ENCODE results near the gene PNPLA5. TPM values are rescaled to one million over a fixed set of nuclear protein-coding genes. Genes with fewer than 3 reads are reported as not detected.

PNPLA5 gene
- polyA plus RNA-seq, 1 donor = not detected

GRCh38 chr22:43901976-43902643 is 10.3 kb upstream of the PNPLA5 start:
- peaks cover 5% of the 10 kb centered on the region for H3K27me3 ChIP-seq (ENCODE audit: control insufficient read depth, insufficient read depth, low read length)
- 56% methylated on average over 1 of the region's 5 CpGs for WGBS (ENCODE audit: insufficient coverage, low lambda C conversion rate)
- H3K27ac ChIP-seq (ENCODE audit: low read length) = no peak overlapping the region
- H3K4me3 ChIP-seq (ENCODE audit: low read length) = no peak overlapping the region
- no peaks in the 10 kb centered on the region for H3K36me3 ChIP-seq (ENCODE audit: control insufficient read depth, insufficient read depth, low read length)
- no peak for DNase-seq
- no peaks in the 10 kb centered on the region for H3K9me3 ChIP-seq (ENCODE audit: control insufficient read depth, low read depth, low read length)
- H3K4me1 ChIP-seq (ENCODE audit: control insufficient read depth, insufficient read depth, low read length) = no peaks in the 10 kb centered on the region

DNA sequence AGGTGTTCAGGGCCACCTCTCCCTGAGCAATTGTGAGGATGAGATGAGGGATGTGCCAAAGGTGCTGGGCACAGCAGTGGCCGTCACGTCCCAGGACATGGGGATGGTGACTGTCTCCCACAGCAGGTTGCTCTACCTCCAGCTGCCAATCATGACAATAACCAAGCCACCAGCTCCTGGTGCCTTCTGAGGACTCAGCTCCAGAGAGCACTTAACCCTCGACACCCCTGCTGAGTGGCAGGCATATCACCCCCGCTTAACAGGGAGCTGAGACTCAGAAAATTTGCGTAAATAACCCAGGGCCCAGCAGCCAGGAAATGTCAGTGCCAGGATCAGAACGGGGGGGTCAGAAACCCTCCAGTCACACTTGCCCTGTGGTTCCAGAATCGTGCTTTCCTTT is 8.4 kb upstream of the PNPLA5 start:
- Histone ChIP-seq H3K4me1 (ENCODE audit: control insufficient read depth, insufficient read depth, low read length) (no peaks in the 10 kb centered on the region), H3K9me3 (ENCODE audit: control insufficient read depth, low read depth, low read length) (no peaks in the 10 kb centered on the region), H3K27me3 (ENCODE audit: control insufficient read depth, insufficient read depth, low read length) (peaks cover 5% of the 10 kb centered on the region), H3K36me3 (ENCODE audit: control insufficient read depth, insufficient read depth, low read length) (no peaks in the 10 kb centered on the region), H3K27ac (ENCODE audit: low read length) (no peak overlapping the region), H3K4me3 (ENCODE audit: low read length) (no peak overlapping the region)
- no CpG with 5 or more reads among the region's 7 CpGs for WGBS (ENCODE audit: insufficient coverage, low lambda C conversion rate)
- no peak for DNase-seq

DNA sequence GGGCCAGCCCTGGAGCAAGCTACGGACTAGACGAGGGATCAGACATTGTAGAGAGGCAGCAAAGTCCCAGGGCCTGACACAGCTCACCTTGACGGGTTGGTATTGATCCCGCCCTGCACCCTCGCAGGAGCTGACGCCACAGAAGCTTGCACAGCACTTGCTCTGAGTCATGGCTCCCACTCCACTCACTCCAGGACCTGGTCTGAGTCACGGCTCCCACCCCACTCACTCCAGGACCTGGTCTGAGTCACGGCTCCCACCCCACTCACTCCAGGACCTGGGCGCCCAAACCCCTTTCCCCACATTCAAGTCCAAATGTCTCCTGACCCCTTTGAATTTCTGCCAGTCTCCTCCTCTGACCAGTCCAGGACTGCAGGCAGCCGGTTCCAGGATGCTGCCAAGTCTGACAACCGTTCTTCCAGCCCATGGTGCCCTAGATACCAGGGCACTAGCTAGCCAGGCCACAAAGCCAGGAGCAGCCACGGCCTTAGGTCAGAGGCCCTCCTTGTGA is 6.0 kb upstream of the PNPLA5 start:
- no peak for DNase-seq
- Histone ChIP-seq H3K27me3 (ENCODE audit: control insufficient read depth, insufficient read depth, low read length) (peaks cover 11% of the 10 kb centered on the region), H3K9me3 (ENCODE audit: control insufficient read depth, low read depth, low read length) (no peaks in the 10 kb centered on the region), H3K36me3 (ENCODE audit: control insufficient read depth, insufficient read depth, low read length) (no peaks in the 10 kb centered on the region), H3K27ac (ENCODE audit: low read length) (no peak overlapping the region), H3K4me1 (ENCODE audit: control insufficient read depth, insufficient read depth, low read length) (no peaks in the 10 kb centered on the region), H3K4me3 (ENCODE audit: low read length) (no peak overlapping the region)
- no CpG with 5 or more reads among the region's 12 CpGs for WGBS (ENCODE audit: insufficient coverage, low lambda C conversion rate)

DNA sequence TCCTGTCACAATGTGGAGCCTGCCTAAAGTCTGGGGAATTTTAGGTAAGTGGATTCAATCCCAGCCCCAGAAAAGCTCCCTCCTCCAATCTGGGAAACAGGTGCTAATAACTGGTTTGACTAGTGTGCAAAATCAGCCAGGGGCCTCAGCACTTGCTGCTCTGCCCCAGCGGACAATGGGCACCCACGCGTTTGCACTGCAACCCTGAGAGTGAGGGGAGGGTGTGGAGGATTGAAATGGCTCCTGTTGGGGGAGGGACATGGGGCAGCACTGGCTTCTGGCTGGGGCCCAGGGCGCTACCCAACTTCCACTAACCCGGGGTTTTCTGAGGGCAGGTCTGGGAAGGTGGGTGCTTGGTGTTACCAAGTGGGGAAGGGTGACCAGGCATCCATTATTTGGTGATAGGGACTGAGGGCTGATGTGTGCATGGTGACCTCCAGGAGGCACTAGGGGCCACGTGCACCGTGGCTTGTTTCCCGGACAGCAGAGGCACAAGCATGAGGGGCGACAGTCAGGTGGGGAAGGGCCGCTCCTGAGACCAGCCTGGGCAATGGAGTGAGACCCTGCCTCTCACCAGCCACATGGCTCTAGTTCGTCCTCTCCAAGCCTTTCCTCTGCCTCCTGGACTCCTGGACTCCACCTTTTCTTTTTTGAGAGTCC is 4.3 kb upstream of the PNPLA5 start:
- Histone ChIP-seq H3K9me3 (ENCODE audit: control insufficient read depth, low read depth, low read length) (no peaks in the 10 kb centered on the region), H3K27ac (ENCODE audit: low read length) (no peak overlapping the region), H3K4me3 (ENCODE audit: low read length) (no peak overlapping the region), H3K4me1 (ENCODE audit: control insufficient read depth, insufficient read depth, low read length) (no peaks in the 10 kb centered on the region), H3K36me3 (ENCODE audit: control insufficient read depth, insufficient read depth, low read length) (no peaks in the 10 kb centered on the region), H3K27me3 (ENCODE audit: control insufficient read depth, insufficient read depth, low read length) (peaks cover 27% of the 10 kb centered on the region)
- WGBS (ENCODE audit: insufficient coverage, low lambda C conversion rate) = no CpG with 5 or more reads among the region's 11 CpGs
- DNase-seq = no peak

GRCh38 chr22:43894122-43894521 is 2.3 kb upstream of the PNPLA5 start:
- H3K4me3 ChIP-seq (ENCODE audit: low read length) = no peak overlapping the region
- no peak for DNase-seq
- H3K27ac ChIP-seq (ENCODE audit: low read length) = no peak overlapping the region
- H3K9me3 ChIP-seq (ENCODE audit: control insufficient read depth, low read depth, low read length) = no peaks in the 10 kb centered on the region
- no peaks in the 10 kb centered on the region for H3K4me1 ChIP-seq (ENCODE audit: control insufficient read depth, insufficient read depth, low read length)
- H3K27me3 ChIP-seq (ENCODE audit: control insufficient read depth, insufficient read depth, low read length) = peaks cover 42% of the 10 kb centered on the region
- H3K36me3 ChIP-seq (ENCODE audit: control insufficient read depth, insufficient read depth, low read length) = no peaks in the 10 kb centered on the region
- WGBS (ENCODE audit: insufficient coverage, low lambda C conversion rate) = no CpG with 5 or more reads among the region's 5 CpGs

- no peak for DNase-seq
- no peaks in the 10 kb centered on the region for H3K9me3 ChIP-seq (ENCODE audit: control insufficient read depth, low read depth, low read length)
- H3K27me3 ChIP-seq (ENCODE audit: control insufficient read depth, insufficient read depth, low read length) = peaks cover 47% of the 10 kb centered on the region
- no peak overlapping the region for H3K4me3 ChIP-seq (ENCODE audit: low read length)
- no peaks in the 10 kb centered on the region for H3K36me3 ChIP-seq (ENCODE audit: control insufficient read depth, insufficient read depth, low read length)
- no peaks in the 10 kb centered on the region for H3K4me1 ChIP-seq (ENCODE audit: control insufficient read depth, insufficient read depth, low read length)
- WGBS (ENCODE audit: insufficient coverage, low lambda C conversion rate) = no CpG with 5 or more reads among the region's 5 CpGs
- no peak overlapping the region for H3K27ac ChIP-seq (ENCODE audit: low read length)
These were observed 1.5 kb upstream of the PNPLA5 start for GRCh38 chr22:43893266-43893665.

DNA sequence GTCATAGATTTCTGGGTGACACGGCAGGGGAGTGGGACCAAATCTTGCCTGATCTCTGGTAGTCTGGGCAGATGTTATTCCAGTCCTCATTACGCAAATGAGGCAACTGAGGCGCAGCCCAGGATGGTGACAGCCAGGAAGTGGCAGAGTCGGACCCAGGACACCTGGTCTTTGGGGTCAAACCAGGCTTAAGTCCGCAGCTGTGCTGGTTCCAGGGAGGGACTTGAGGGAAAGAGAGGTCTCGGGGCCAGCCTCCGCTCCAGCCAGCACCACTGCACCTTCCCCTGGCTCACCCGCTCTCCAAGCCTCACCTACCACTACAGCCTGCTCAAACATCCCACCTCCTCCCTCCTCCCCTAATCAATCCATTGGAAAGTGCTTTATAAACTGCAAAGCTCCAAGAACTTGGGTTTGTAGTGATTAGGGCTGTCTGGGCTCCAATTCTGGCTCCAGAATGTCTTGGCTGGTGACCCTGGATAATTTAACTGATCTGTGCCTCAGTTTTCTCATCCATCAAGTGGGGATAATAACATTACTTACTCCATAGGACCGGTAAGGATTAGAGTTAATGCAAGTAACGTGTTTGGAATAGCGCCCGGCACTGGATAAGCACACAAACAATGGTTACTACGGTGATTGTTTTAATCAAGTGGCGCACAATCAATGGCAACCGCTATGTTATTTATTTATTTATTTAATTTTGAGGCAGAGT is 526 bp upstream of the PNPLA5 start:
- WGBS (ENCODE audit: insufficient coverage, low lambda C conversion rate) = no CpG with 5 or more reads among the region's 15 CpGs

GRCh38 chr22:43890901-43891331 is 897 bp downstream of the PNPLA5 start:
- Histone ChIP-seq H3K27me3 (ENCODE audit: control insufficient read depth, insufficient read depth, low read length) (peaks cover 53% of the 10 kb centered on the region), H3K4me1 (ENCODE audit: control insufficient read depth, insufficient read depth, low read length) (no peaks in the 10 kb centered on the region), H3K27ac (ENCODE audit: low read length) (no peak overlapping the region), H3K9me3 (ENCODE audit: control insufficient read depth, low read depth, low read length) (no peaks in the 10 kb centered on the region), H3K4me3 (ENCODE audit: low read length) (no peak overlapping the region), H3K36me3 (ENCODE audit: control insufficient read depth, insufficient read depth, low read length) (no peaks in the 10 kb centered on the region)
- no peak for DNase-seq
- no CpG with 5 or more reads among the region's 24 CpGs for WGBS (ENCODE audit: insufficient coverage, low lambda C conversion rate)

More for the DNA sequence above, 526 bp upstream of the PNPLA5 start:
- no peak overlapping the region for H3K4me3 ChIP-seq (ENCODE audit: low read length)
- H3K36me3 ChIP-seq (ENCODE audit: control insufficient read depth, insufficient read depth, low read length) = no peaks in the 10 kb centered on the region
- H3K27me3 ChIP-seq (ENCODE audit: control insufficient read depth, insufficient read depth, low read length) = peaks cover 53% of the 10 kb centered on the region
- H3K4me1 ChIP-seq (ENCODE audit: control insufficient read depth, insufficient read depth, low read length) = no peaks in the 10 kb centered on the region
- no peak overlapping the region for H3K27ac ChIP-seq (ENCODE audit: low read length)
- no peak for DNase-seq
- H3K9me3 ChIP-seq (ENCODE audit: control insufficient read depth, low read depth, low read length) = no peaks in the 10 kb centered on the region

- H3K27me3 ChIP-seq (ENCODE audit: control insufficient read depth, insufficient read depth, low read length) = peaks cover 53% of the 10 kb centered on the region
- DNase-seq = no peak
- no CpG with 5 or more reads among the region's 4 CpGs for WGBS (ENCODE audit: insufficient coverage, low lambda C conversion rate)
These were observed 2.0 kb downstream of the PNPLA5 start for GRCh38 chr22:43889860-43890253.

DNA sequence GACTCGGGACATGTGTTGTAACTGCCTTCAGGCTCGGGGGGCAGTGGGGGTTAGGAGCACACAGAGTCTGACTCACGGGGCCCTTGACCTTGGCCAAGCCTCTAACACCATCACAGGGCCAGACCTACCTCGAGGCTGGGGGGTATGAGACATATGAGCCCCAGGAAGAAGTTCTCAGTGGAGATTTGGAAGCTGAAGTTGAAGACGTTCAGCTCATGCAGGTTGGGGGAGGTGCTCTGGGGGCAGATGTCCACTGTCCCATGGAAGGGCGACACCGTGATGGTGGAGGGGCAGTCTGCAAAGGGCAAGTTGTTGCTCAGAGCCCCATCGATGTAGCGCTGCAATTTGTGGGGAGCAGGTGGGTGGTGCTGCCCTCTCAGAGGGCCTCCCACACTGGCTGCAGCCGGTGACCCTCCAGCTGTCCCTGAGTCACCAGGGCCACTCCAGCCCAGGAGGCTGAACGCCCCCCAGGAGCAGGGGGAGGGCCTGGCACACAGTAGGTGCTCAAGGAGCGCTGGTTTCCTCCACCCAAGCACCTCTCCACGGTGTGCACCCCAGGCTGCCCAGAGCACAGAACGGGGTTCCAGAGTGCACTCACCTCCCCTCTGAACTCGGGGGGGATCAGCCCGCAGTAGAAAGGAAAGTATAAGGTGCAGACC is 2.5 kb downstream of the PNPLA5 start:
- Histone ChIP-seq H3K36me3 (ENCODE audit: control insufficient read depth, insufficient read depth, low read length) (no peaks in the 10 kb centered on the region), H3K27ac (ENCODE audit: low read length) (no peak overlapping the region), H3K9me3 (ENCODE audit: control insufficient read depth, low read depth, low read length) (no peaks in the 10 kb centered on the region), H3K4me1 (ENCODE audit: control insufficient read depth, insufficient read depth, low read length) (no peaks in the 10 kb centered on the region), H3K4me3 (ENCODE audit: low read length) (no peak overlapping the region), H3K27me3 (ENCODE audit: control insufficient read depth, insufficient read depth, low read length) (peaks cover 53% of the 10 kb centered on the region)
- WGBS (ENCODE audit: insufficient coverage, low lambda C conversion rate) = no CpG with 5 or more reads among the region's 16 CpGs
- DNase-seq = no peak

More at GRCh38 chr22:43889860-43890253, 2.0 kb downstream of the PNPLA5 start:
- Histone ChIP-seq H3K36me3 (ENCODE audit: control insufficient read depth, insufficient read depth, low read length) (no peaks in the 10 kb centered on the region), H3K4me3 (ENCODE audit: low read length) (no peak overlapping the region), H3K9me3 (ENCODE audit: control insufficient read depth, low read depth, low read length) (no peaks in the 10 kb centered on the region), H3K4me1 (ENCODE audit: control insufficient read depth, insufficient read depth, low read length) (no peaks in the 10 kb centered on the region), H3K27ac (ENCODE audit: low read length) (no peak overlapping the region)

Data from large intestine (tissue), 3 donors.